Stomach (tissue), 9 donors: ENCODE data around the gene MYO3B. TPM values are rescaled to one million over a fixed set of nuclear protein-coding genes. Genes with fewer than 3 reads are reported as not detected.
"Not testable (repeated sequence)": the region's sequence is repeated elsewhere in the genome, so short reads cannot be mapped to it uniquely, and the experiment has no call there.

Experiments used
- DNase-seq, 2 donors: peaks; one replicate each; pipeline versions ENCODE4 v3.0.0 to v3.0.0-alpha.2; 2013 to 2019
- H3K27ac ChIP-seq, 5 donors: fragments of 200-600 bp in 4 of 5; sonication (generic) in 4 of 5; one replicate each; pipeline ENCODE4 v1.5.1; 2013 to 2019; ENCODE audit warnings: mild to moderate bottlenecking in 1 of 5, moderate library complexity in 1 of 5
- H3K27me3 ChIP-seq, 3 donors: fragments of 200-600 bp; sonication (generic); one replicate each; pipeline ENCODE4 v1.5.1; 2017 to 2019; ENCODE audit warnings: mixed run types in 1 of 3
- H3K36me3 ChIP-seq, 4 donors: fragments of 200-600 bp; sonication (generic); 1 replicate in 3 of 4; 2 replicates in 1 of 4; pipeline ENCODE4 v1.5.1; 2016 to 2019
- H3K4me1 ChIP-seq, 4 donors: fragments of 200-600 bp; sonication (generic); one replicate each; pipeline ENCODE4 v1.5.1; 2016 to 2019
- H3K4me3 ChIP-seq, 4 donors: fragments of 200-600 bp; sonication (generic) in 3 of 4; one replicate each; pipeline ENCODE4 v1.5.1; 2016 to 2019; ENCODE audit warnings: mild to moderate bottlenecking in 1 of 4
- H3K9me3 ChIP-seq, 4 donors: fragments of 200-600 bp; sonication (generic); one replicate each; pipeline ENCODE4 v1.5.1; 2016 to 2019
- EP300 ChIP-seq: sonication (generic); formaldehyde crosslinking; IDR thresholded peaks from one replicate; pipeline ENCODE4 v1.6.1; 2017; ENCODE audit warnings: antibody characterized with exemption
- POLR2A ChIP-seq, 4 donors: fragments of 450-650 bp; IDR thresholded peaks; one replicate each; pipeline ENCODE4 v1.6.1; 2016; ENCODE audit warnings: antibody characterized with exemption in 4 of 4, control low read depth in 2 of 4, mild to moderate bottlenecking in 1 of 4, moderate library complexity in 1 of 4
- POLR2AphosphoS5 ChIP-seq, 3 donors: sonication (generic); formaldehyde crosslinking; IDR thresholded peaks; one replicate each; pipeline ENCODE4 v1.6.1; 2016; ENCODE audit warnings: antibody characterized with exemption in 3 of 3
- WGBS, 5 donors: extraction: QIAGEN DNeasy Blood & Tissue Kit in 3 of 5; methylation state at CpG; one replicate each; pipeline versions ENCODE4 v1.1.5 to v1.1.7; 2013 to 2018; 5-methylcytosine and 5-hydroxymethylcytosine counted together
- intact Hi-C: fragments of 100-400 bp; cut with DNase I; formaldehyde crosslinking; loops from one replicate; pipeline ENCODE4 v1.15.1; 2023; ENCODE audit warnings: low total_unique reads
- polyA plus RNA-seq, 3 donors: library from polyadenylated mRNA; stranded (reverse); fragments of 200-250 nt; gene quantifications; one replicate each; pipeline ENCODE4 v1.2.3, GENCODE V29; 2013
- total RNA-seq, 5 donors: library from RNA; depleted of rRNA; stranded (reverse); fragments of >200 nt; gene quantifications; one replicate each; pipeline versions ENCODE4 v1.1.0 to v1.2.3, GENCODE V29; 2014 to 2016
- TF ChIP-seq, protein P1 (sequence below), 7 experiments: fragments of 450-650 bp in 4 of 7; fragments of 200-600 bp in 3 of 7; sonication (generic) in 3 of 7; IDR thresholded peaks; one replicate each; pipeline ENCODE4 v1.5.1; 2016 to 2019; ENCODE audit warnings: antibody characterized with exemption in 7 of 7, control low read depth in 2 of 7, mild to moderate bottlenecking in 1 of 7
- donor health status: healthy with polysubstance abuse.
- donor health status: Bipolar disorder and iron deficiency.
- donor health status: healthy.

MYO3B gene
- total and polyA plus RNA-seq, 8 donors, result 0.05 to 0.37 TPM; not detected in 6

- H3K27me3 ChIP-seq, result no peaks in the 10 kb centered on the region
- 82 to 96% (median 87%) methylated on average over 3 of the region's 3 CpGs for WGBS, 5 donors
- H3K4me1 ChIP-seq, result no peaks in the 10 kb centered on the region
- H3K9me3 ChIP-seq, result no peaks in the 10 kb centered on the region
- DNase-seq, result no peak
- no peak overlapping the region for H3K27ac ChIP-seq
- H3K36me3 ChIP-seq, result no peaks in the 10 kb centered on the region
- intact Hi-C loops, result no loop called here
- TF ChIP-seq, protein P1, sequence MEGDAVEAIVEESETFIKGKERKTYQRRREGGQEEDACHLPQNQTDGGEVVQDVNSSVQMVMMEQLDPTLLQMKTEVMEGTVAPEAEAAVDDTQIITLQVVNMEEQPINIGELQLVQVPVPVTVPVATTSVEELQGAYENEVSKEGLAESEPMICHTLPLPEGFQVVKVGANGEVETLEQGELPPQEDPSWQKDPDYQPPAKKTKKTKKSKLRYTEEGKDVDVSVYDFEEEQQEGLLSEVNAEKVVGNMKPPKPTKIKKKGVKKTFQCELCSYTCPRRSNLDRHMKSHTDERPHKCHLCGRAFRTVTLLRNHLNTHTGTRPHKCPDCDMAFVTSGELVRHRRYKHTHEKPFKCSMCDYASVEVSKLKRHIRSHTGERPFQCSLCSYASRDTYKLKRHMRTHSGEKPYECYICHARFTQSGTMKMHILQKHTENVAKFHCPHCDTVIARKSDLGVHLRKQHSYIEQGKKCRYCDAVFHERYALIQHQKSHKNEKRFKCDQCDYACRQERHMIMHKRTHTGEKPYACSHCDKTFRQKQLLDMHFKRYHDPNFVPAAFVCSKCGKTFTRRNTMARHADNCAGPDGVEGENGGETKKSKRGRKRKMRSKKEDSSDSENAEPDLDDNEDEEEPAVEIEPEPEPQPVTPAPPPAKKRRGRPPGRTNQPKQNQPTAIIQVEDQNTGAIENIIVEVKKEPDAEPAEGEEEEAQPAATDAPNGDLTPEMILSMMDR (IDR thresholded peaks at IDR 0.05), result no peak
- TF ChIP-seq EP300, result no peak
- no peak overlapping the region for H3K4me3 ChIP-seq
These were observed 166.9 kb downstream of the MYO3B start for GRCh38 chr2:170344663-170345346.

DNA sequence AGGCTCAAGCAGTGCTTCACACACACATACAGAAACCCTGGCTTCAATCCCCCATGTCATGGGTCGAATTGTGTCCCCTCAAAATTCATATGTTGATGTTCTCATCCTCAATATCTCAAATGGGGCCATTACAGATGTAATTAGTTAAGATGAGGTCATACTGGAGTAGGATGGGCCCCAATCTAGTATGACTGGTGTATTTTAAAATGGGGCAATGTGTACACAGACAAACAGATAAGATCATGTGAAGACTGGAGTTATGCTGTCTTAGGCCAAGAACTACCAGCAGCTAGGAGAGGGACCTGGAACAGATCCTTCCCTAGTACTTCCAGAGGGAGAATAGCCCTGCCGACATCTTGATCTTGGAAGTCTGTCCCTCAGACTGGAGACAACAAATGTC is 167.7 kb downstream of the MYO3B start:
- 57 to 89% (median 87%) methylated on average over 2 of the region's 2 CpGs for WGBS, 5 donors
- Histone ChIP-seq H3K4me1 (no peaks in the 10 kb centered on the region), H3K4me3 (no peak overlapping the region), H3K27ac (no peak overlapping the region), H3K36me3 (no peaks in the 10 kb centered on the region), H3K9me3 (no peaks in the 10 kb centered on the region), H3K27me3 (no peaks in the 10 kb centered on the region)
- DNase-seq, result no peak
- intact Hi-C loops, result no loop called here
- TF ChIP-seq POLR2AphosphoS5 (IDR thresholded peaks at IDR 0.05) (no peak), POLR2A (IDR thresholded peaks at IDR 0.05) (no peak), EP300 (no peak)
- TF ChIP-seq, protein P1 (IDR thresholded peaks at IDR 0.05), result no peak

DNA sequence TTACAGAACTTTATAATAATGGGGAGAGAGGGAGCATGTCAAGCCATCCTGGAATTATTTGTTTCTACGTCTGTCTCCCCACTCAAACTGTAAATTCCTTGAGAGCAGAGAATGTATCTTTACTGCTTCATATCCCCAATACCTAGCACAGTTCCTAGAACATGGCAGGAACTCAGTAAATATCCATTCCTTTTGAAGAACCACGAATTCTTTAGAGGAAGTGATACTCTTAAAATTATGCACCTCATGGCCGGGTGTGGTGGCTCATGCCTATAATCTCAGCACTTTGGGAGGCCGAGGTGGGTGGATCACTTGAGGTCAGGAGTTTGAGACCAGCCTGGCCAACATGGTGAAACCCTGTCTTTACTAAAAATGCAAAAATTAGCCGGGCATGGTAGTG is 171.3 kb downstream of the MYO3B start:
- H3K27me3 ChIP-seq, H3K27ac ChIP-seq, H3K4me3 ChIP-seq, H3K9me3 ChIP-seq, DNase-seq, H3K4me1 ChIP-seq, intact Hi-C loops, H3K36me3 ChIP-seq: not testable (repeated sequence)
- 60 to 74% (median 68%) methylated on average over 5 of the region's 5 CpGs for WGBS, 5 donors

DNA sequence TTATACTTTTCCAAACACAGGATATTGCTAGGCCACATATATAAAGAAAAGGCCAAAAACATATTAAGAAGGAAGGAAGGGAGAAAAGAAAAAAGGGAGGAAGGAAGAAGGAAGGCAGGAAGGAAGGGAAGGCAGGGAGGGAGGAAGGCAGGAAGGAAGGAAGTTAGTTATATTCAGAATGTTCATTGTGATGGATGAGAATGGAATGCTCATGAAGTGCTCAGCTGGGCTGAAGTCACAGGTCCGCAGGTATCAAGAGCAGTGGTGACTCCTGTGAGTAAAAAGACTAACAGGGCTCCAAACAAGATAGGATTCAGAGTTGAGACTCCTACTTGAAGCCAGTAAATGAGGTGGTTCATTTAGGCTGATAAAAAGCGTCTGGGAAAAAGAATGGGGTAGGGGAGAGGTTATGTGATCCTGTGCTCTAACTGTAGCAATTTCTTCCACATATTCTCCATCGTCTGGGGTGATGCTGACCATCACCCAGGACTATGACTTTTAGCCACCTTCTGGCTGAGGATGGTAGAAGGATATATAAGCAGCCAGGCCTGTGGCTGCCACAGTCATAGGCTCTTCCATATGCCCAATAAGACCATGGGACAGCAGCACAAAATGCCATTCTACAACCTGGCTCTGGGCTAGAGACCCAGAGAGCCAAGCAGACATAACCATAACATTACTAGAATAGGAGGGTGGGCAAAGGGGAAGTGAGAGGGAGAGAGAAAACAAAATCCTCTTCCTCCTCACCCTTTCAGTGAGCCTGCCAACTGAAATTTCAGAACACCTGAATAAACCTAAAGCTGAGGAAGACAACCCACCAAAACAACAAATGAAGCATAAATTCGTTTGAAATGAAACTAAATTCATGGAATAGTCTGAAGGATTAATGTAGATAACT is 173.2 kb downstream of the MYO3B start:
- no peaks in the 10 kb centered on the region for H3K27me3 ChIP-seq
- no peaks in the 10 kb centered on the region for H3K9me3 ChIP-seq
- H3K4me3 ChIP-seq, result no peak overlapping the region
- H3K4me1 ChIP-seq, result no peaks in the 10 kb centered on the region
- H3K27ac ChIP-seq, result no peak overlapping the region
- no peak for TF ChIP-seq POLR2A (IDR thresholded peaks at IDR 0.05)
- H3K36me3 ChIP-seq, result no peaks in the 10 kb centered on the region
- WGBS, 5 donors, result 60 to 82% (median 74%) methylated on average over 4 of the region's 4 CpGs
- intact Hi-C loops, result no loop called here
- no peak for DNase-seq

- Histone ChIP-seq H3K4me1 (no peaks in the 10 kb centered on the region), H3K27ac (no peak overlapping the region), H3K27me3 (no peaks in the 10 kb centered on the region), H3K9me3 (no peaks in the 10 kb centered on the region), H3K4me3 (no peak overlapping the region), H3K36me3 (no peaks in the 10 kb centered on the region)
- intact Hi-C loops, result no loop called here
- no peak for DNase-seq
- no peak for TF ChIP-seq POLR2AphosphoS5 (IDR thresholded peaks at IDR 0.05)
- 70 to 84% (median 83%) methylated on average over 2 of the region's 2 CpGs for WGBS, 5 donors
These were observed 175.8 kb downstream of the MYO3B start for GRCh38 chr2:170353723-170354122.

DNA sequence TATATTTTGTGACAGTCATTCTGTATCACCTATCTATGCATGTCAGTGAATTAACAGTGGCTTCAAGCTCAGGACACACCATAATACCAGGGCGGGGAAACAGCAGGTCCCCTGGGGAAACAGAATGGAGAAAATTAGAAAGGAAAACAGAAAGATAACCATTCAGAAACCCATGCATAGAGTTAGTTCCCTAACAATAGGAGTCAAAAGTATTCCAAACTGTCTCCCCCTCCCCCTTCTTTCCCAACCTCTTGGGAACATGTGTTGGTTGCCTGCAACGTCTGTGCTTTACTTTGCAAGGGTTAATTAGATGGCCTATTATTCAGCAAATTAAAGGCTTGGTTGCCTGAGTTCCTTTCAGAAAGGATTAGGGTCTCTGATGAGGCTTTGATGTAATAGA is 176.4 kb downstream of the MYO3B start:
- no peaks in the 10 kb centered on the region for H3K36me3 ChIP-seq
- no peaks in the 10 kb centered on the region for H3K27me3 ChIP-seq
- H3K9me3 ChIP-seq, result no peaks in the 10 kb centered on the region
- H3K4me3 ChIP-seq, result no peak overlapping the region
- H3K4me1 ChIP-seq, result no peaks in the 10 kb centered on the region
- WGBS, 5 donors, result 69 to 84% (median 70%) methylated on average over 2 of the region's 2 CpGs
- DNase-seq, result no peak
- intact Hi-C loops, result no loop called here
- no peak overlapping the region for H3K27ac ChIP-seq
- TF ChIP-seq POLR2AphosphoS5 (IDR thresholded peaks at IDR 0.05) (no peak), POLR2A (IDR thresholded peaks at IDR 0.05) (no peak), EP300 (no peak)
- TF ChIP-seq, protein P1 (IDR thresholded peaks at IDR 0.05), result no peak
